Endothelial cell of umbilical vein (primary cell): ENCODE data around the gene MYOCD. TPM values are rescaled to one million over a fixed set of nuclear protein-coding genes. Genes with fewer than 3 reads are reported as not detected.
"Not testable (repeated sequence)": the region's sequence is repeated elsewhere in the genome, so short reads cannot be mapped to it uniquely, and the experiment has no call there.

Experiments used
- BruUV-seq: library from RNA; stranded (reverse); fragments of 400-500 nt; replicated peaks from 2 replicates; lab custom pipeline; 2021; lab: Mats Ljungman, UMichigan
- CTCF ChIA-PET: fragments of 300-600, 350-600 bp; sonication (Branson Sonifier 250); formaldehyde crosslinking; loops from one replicate; lab custom pipeline; 2021; ENCODE audit warnings: antibody characterized with exemption, inconsistent platforms; lab: Charles Lee
- POLR2A ChIA-PET: fragments of 300-600, 350-600 bp; sonication (Branson Sonifier 250); formaldehyde crosslinking; loops from one replicate; lab custom pipeline; 2021; ENCODE audit warnings: antibody characterized with exemption, inconsistent platforms; lab: Charles Lee
- DNase-seq: peaks from one replicate; pipeline ENCODE4 v3.0.0-alpha.2; 2011; ENCODE audit warnings: low read depth, low spot score
- FAIRE-seq: peaks from 2 replicates; lab custom pipeline; 2011; peaks lifted over from hg19 to GRCh38; lab: Jason Lieb, UNC
- H2AFZ ChIP-seq: 2 replicates; pipeline ENCODE4 v1.6.0; 2012; ENCODE audit warnings: low read depth, low read length, control low read depth, inconsistent platforms
- H3K27ac ChIP-seq: 2 replicates; pipeline ENCODE4 v1.5.1; 2011; ENCODE audit warnings: low read depth, mild to moderate bottlenecking, control low read depth, low read length, moderate library complexity; ENCODE audit not compliant: insufficient read depth
- H3K27me3 ChIP-seq, 2 experiments: 2 replicates each; pipeline versions ENCODE4 v1.6.0 to v1.6.1; 2011; ENCODE audit warnings: low read length in 2 of 2, mixed read lengths in 1 of 2; ENCODE audit not compliant: control insufficient read depth in 2 of 2, insufficient read depth in 2 of 2
- H3K36me3 ChIP-seq, 2 experiments: 2 replicates in 1 of 2; 3 replicates in 1 of 2; pipeline ENCODE4 v1.5.1; 2011; ENCODE audit warnings: low read length in 2 of 2, mild to moderate bottlenecking in 1 of 2, moderate library complexity in 1 of 2; ENCODE audit not compliant: control insufficient read depth in 2 of 2, insufficient read depth in 2 of 2; ENCODE audit errors: extremely low read depth in 1 of 2
- H3K4me1 ChIP-seq: 3 replicates; pipeline ENCODE4 v1.5.1; 2011; ENCODE audit warnings: mild to moderate bottlenecking, low read length; ENCODE audit not compliant: control insufficient read depth, insufficient read depth; ENCODE audit errors: extremely low read depth
- H3K4me2 ChIP-seq: 2 replicates; pipeline ENCODE4 v1.6.1; 2011; ENCODE audit warnings: low read length, control low read depth, mixed read lengths; ENCODE audit not compliant: insufficient read depth
- H3K4me3 ChIP-seq, 3 experiments: fragments of 200-600 bp in 1 of 3; sonication (generic), shearing (Covaris generic) in 1 of 3; replicated peaks in 1 of 3; 2 replicates each; pipeline ENCODE4 v1.5.1; 2011 to 2016; ENCODE audit warnings: control low read depth in 3 of 3, low read length in 3 of 3, mild to moderate bottlenecking in 2 of 3, inconsistent platforms in 1 of 3, low read depth in 1 of 3, moderate library complexity in 1 of 3; ENCODE audit not compliant: insufficient read depth in 1 of 3
- H3K79me2 ChIP-seq: 2 replicates; pipeline ENCODE4 v1.6.0; 2012; ENCODE audit warnings: low read length, inconsistent platforms; ENCODE audit not compliant: control insufficient read depth, insufficient read depth
- H3K9ac ChIP-seq: replicated peaks from 2 replicates; pipeline ENCODE3; 2011; ENCODE audit warnings: low read length, control low read depth; ENCODE audit not compliant: insufficient read depth; ENCODE audit errors: extremely low read depth
- H3K9me1 ChIP-seq: replicated peaks from 3 replicates; pipeline ENCODE4 v1.6.0; 2011; ENCODE audit warnings: mild to moderate bottlenecking, low read length; ENCODE audit not compliant: control insufficient read depth, insufficient read depth; ENCODE audit errors: extremely low read depth
- H3K9me3 ChIP-seq: replicated peaks from 2 replicates; pipeline ENCODE4 v1.5.1; 2012; ENCODE audit warnings: low read length, inconsistent platforms; ENCODE audit not compliant: control insufficient read depth, insufficient read depth
- H4K20me1 ChIP-seq: replicated peaks from 2 replicates; pipeline ENCODE3; 2011; ENCODE audit warnings: mild to moderate bottlenecking, low read length; ENCODE audit not compliant: control insufficient read depth, insufficient read depth; ENCODE audit errors: extremely low read depth
- EZH2 ChIP-seq: IDR thresholded peaks from 2 replicates; pipeline ENCODE4 v1.6.1; 2012; ENCODE audit warnings: borderline replicate concordance, low read depth, mild to moderate bottlenecking, moderate library complexity, low read length, inconsistent platforms; ENCODE audit not compliant: severe bottlenecking
- FOS ChIP-seq: IDR thresholded peaks from 2 replicates; pipeline ENCODE4 v1.6.1; 2011; ENCODE audit warnings: mild to moderate bottlenecking, low read length, moderate library complexity, borderline replicate concordance; ENCODE audit not compliant: insufficient read depth
- GATA2 ChIP-seq: IDR thresholded peaks from 2 replicates; pipeline ENCODE4 v1.7.0; 2011; ENCODE audit warnings: low read depth, mild to moderate bottlenecking, moderate library complexity, mixed read lengths, low read length; ENCODE audit not compliant: insufficient read length, insufficient read depth
- JUN ChIP-seq: IDR thresholded peaks from 2 replicates; pipeline ENCODE4 v1.6.1; 2011; ENCODE audit warnings: borderline replicate concordance, low read depth; ENCODE audit not compliant: insufficient read length, insufficient read depth
- MYC ChIP-seq: IDR thresholded peaks from one replicate; pipeline ENCODE4 v1.6.1; 2011; ENCODE audit warnings: mild to moderate bottlenecking, low read depth, low read length
- POLR2A ChIP-seq: IDR thresholded peaks from 2 replicates; pipeline ENCODE4 v1.6.1; 2012; ENCODE audit warnings: low read depth, mild to moderate bottlenecking, control low read depth, low read length
- POLR2AphosphoS5 ChIP-seq: IDR thresholded peaks from 2 replicates; pipeline ENCODE4 v1.6.1; 2012; ENCODE audit warnings: low read depth, mild to moderate bottlenecking, control low read depth, low read length, moderate library complexity; ENCODE audit not compliant: insufficient read depth
- dilution Hi-C: fragments of 300-500 bp; cut with MboI; formaldehyde crosslinking; loops from one replicate; pipeline ENCODE4 v1.15.0; 2019; ENCODE audit warnings: low sequenced_read_pairs; ENCODE audit not compliant: extremely low pct_ligation_motif_present
- intact Hi-C: fragments of 100-400 bp; cut with micrococcal nuclease; formaldehyde crosslinking; loops from one replicate; pipeline ENCODE4 v1.10.0; 2022
- polyA plus RNA-seq, 4 experiments: library from polyadenylated mRNA; depleted of rRNA in 3 of 4; stranded (reverse) in 3 of 4; unstranded in 1 of 4; fragments of >200 nt; gene quantifications; 2 replicates each; pipeline versions ENCODE4 v1.2.1 to v1.2.3, GENCODE V29; 2011 to 2012; ENCODE audit warnings: missing spikeins in 1 of 4
- total RNA-seq: library from RNA; stranded (reverse); gene quantifications from 2 replicates; pipeline ENCODE4 v1.2.3, GENCODE V29; 2021
- TF ChIP-seq, protein P1 (sequence below): IDR thresholded peaks from 2 replicates; pipeline ENCODE4 v1.6.1; 2011; ENCODE audit not compliant: insufficient read depth, insufficient read length
- TF ChIP-seq, protein P2 (sequence below), 2 donors: IDR thresholded peaks; 1 replicate in 1 of 2; 2 replicates in 1 of 2; pipeline ENCODE4 v1.5.1; 2011; ENCODE audit warnings: low read length in 2 of 2, mild to moderate bottlenecking in 2 of 2, moderate library complexity in 2 of 2, control low read depth in 1 of 2, inconsistent platforms in 1 of 2, low read depth in 1 of 2; ENCODE audit not compliant: insufficient read depth in 1 of 2; ENCODE audit errors: extremely low read depth in 1 of 2

The MYOCD gene
- total and polyA plus RNA-seq, 2 donors (not counting 3 experiments of a cell fraction or from before 2014, with no cell fraction given): not detected

DNA sequence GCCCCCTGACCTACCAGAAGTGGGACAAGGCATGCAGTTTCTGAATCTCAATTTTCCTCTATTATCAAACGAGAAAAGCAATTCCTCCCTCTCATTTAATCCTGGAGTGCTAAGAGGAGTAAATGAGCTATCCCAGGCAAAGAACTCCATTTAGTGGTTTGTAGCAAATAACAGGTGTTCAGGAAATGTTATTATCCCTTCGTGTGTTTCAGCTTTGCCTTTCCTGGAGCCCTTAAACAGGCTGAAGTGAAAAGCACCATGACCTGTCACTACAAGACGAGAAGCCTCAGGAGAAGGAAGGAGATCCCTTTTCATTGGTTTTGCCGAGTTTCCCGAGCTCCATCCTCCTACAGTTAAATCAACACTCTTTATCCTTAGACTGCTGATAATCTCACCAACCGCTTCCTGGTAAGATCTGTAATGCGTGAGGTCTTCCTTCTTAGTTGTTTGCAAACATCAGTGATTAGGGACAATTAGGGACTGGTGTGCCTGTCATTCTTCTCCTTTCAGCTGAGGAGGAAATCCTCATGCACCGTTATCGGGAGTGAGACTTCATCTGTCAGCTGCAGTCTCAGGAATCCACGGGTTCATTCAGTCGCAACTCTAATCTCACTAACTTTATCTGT is 30.8 kb upstream of the MYOCD start:
- Histone ChIP-seq H3K36me3 (no peaks in the 10 kb centered on the region), H3K27me3 (no peaks in the 10 kb centered on the region), H3K9ac (no peak overlapping the region), H3K9me1 (no peaks in the 10 kb centered on the region), H3K4me3 (no peak overlapping the region), H3K27ac (no peak overlapping the region), H2AFZ (no peak overlapping the region), H3K79me2 (no peaks in the 10 kb centered on the region), H3K4me1 (no peaks in the 10 kb centered on the region), H3K9me3 (no peaks in the 10 kb centered on the region), H3K4me2 (no peak overlapping the region), H4K20me1 (no peaks in the 10 kb centered on the region)
- intact Hi-C loops: no loop called here
- no peak for DNase-seq
- FAIRE-seq: no peak
- TF ChIP-seq, protein P1, sequence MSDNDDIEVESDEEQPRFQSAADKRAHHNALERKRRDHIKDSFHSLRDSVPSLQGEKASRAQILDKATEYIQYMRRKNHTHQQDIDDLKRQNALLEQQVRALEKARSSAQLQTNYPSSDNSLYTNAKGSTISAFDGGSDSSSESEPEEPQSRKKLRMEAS: no peak
- TF ChIP-seq, protein P2, sequence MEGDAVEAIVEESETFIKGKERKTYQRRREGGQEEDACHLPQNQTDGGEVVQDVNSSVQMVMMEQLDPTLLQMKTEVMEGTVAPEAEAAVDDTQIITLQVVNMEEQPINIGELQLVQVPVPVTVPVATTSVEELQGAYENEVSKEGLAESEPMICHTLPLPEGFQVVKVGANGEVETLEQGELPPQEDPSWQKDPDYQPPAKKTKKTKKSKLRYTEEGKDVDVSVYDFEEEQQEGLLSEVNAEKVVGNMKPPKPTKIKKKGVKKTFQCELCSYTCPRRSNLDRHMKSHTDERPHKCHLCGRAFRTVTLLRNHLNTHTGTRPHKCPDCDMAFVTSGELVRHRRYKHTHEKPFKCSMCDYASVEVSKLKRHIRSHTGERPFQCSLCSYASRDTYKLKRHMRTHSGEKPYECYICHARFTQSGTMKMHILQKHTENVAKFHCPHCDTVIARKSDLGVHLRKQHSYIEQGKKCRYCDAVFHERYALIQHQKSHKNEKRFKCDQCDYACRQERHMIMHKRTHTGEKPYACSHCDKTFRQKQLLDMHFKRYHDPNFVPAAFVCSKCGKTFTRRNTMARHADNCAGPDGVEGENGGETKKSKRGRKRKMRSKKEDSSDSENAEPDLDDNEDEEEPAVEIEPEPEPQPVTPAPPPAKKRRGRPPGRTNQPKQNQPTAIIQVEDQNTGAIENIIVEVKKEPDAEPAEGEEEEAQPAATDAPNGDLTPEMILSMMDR (IDR thresholded peaks at IDR 0.05; ENCODE audit: extremely low read depth in 1 of 2, insufficient read depth in 1 of 2, low read depth in 1 of 2, low read length in 2 of 2): no peak
- TF ChIP-seq JUN (no peak), POLR2AphosphoS5 (no peak), POLR2A (no peak), EZH2 (no peak), GATA2 (no peak), MYC (no peak), FOS (no peak)
- dilution Hi-C loops: no loop called here
- ChIA-PET POLR2A (no interaction called here), CTCF (no interaction called here)
- BruUV-seq: no TSS peak

DNA sequence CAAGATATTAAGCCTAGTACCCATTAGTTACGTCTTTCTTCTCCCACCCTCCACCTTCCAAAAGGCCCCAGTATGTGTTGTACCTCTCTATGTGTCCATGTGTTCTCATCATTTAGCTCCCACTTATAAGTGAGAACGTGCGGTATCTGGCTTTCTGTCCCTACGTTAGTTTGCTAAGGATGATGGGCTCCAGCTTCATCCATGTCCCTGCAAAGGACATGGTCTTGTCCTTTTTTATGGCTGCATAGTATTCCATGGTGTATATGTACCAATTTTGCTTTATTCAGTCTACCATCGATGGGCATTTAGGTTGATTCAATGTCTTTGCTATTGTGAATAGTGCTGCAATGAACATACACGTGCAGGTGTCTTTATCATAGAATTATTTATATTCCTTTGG is 29.7 kb upstream of the MYOCD start:
- H3K36me3 ChIP-seq, DNase-seq, H3K79me2 ChIP-seq, CTCF ChIA-PET, H3K4me2 ChIP-seq, H3K4me3 ChIP-seq, BruUV-seq, FAIRE-seq, H4K20me1 ChIP-seq, H3K9me3 ChIP-seq, H3K4me1 ChIP-seq, dilution Hi-C loops, H2AFZ ChIP-seq, POLR2A ChIA-PET, H3K27me3 ChIP-seq, H3K27ac ChIP-seq, H3K9me1 ChIP-seq, H3K9ac ChIP-seq, intact Hi-C loops: not testable (repeated sequence)
